OCI-LY1 (cell line): Measurements from ENCODE around the gene SLC24A3.

ENCODE experiments used
- EZH2 ChIP-seq: fragments of 200-600 bp; sonication (generic), shearing (Covaris generic); IDR thresholded peaks from 2 replicates; pipeline ENCODE4 v1.8.0; 2017; ENCODE audit warnings: borderline replicate concordance, mixed run types, mild to moderate bottlenecking, antibody characterized with exemption, low read length, moderate library complexity, mixed read lengths
- TF ChIP-seq, protein P1 (sequence below): fragments of 200-600 bp; sonication (generic), shearing (Covaris generic); IDR thresholded peaks from 2 replicates; pipeline ENCODE4 v1.5.1; 2017; ENCODE audit warnings: mild to moderate bottlenecking, antibody characterized with exemption, low read length, moderate library complexity, mixed read lengths

DNA sequence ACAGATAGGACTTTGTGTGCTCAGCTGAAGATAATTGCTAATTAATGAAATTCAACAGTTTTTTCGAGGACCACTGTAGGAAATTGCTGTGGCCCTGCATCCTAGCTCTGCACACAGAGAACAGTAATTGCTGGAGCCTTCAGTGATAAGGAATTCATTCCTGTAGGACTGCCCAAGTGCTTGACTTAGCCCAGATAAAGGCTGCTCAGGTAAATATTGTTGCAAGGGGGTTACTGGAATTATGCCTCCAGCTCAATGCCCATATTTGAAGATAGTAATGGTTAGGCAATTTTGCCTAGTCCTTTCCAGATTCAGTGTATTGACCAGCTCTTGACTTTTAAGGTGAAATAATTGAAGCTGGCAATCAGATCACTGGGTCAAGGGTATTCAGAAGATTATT, 122.9 kb downstream of the SLC24A3 start:
- TF ChIP-seq, protein P1, sequence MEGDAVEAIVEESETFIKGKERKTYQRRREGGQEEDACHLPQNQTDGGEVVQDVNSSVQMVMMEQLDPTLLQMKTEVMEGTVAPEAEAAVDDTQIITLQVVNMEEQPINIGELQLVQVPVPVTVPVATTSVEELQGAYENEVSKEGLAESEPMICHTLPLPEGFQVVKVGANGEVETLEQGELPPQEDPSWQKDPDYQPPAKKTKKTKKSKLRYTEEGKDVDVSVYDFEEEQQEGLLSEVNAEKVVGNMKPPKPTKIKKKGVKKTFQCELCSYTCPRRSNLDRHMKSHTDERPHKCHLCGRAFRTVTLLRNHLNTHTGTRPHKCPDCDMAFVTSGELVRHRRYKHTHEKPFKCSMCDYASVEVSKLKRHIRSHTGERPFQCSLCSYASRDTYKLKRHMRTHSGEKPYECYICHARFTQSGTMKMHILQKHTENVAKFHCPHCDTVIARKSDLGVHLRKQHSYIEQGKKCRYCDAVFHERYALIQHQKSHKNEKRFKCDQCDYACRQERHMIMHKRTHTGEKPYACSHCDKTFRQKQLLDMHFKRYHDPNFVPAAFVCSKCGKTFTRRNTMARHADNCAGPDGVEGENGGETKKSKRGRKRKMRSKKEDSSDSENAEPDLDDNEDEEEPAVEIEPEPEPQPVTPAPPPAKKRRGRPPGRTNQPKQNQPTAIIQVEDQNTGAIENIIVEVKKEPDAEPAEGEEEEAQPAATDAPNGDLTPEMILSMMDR, result no peak
- no peak for TF ChIP-seq EZH2
